ENCODE results near the gene ZFHX3.

The ZFHX3 gene

DNA sequence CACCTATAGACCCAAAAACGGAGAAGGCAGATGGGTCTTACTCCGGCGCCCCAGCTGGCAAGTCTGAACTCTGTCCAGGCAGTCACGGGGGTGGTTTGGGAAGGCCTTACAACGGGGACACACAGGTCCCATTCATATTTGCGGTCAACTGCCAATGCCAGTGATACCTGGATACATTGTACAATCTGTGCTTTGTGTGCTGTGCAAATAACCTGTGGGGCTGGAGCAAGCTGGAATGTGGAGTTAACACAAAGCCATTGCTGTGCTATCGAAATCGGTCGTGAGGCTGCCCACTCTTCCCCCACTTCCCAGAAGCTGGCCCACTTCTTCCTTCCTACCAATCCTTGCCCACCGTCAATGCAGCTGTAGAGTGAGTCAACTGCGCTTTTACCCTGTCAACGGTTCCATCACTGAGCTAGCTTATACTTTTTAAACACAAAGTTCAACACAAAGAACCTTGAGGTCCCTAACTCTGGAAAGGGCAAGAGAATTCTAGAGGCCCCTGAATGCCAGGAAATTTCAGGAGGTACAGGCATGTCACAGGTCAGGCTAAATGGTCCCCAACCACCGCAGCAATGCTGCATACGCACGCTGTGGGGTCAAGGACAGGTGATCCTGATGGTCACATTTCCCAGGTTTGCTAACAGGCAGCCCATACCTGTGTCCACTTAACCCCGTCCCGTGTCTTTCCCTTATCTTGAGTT, 122.8 kb downstream of the ZFHX3 start:
- DNase-seq = peak; percentile 25 to 28

DNA sequence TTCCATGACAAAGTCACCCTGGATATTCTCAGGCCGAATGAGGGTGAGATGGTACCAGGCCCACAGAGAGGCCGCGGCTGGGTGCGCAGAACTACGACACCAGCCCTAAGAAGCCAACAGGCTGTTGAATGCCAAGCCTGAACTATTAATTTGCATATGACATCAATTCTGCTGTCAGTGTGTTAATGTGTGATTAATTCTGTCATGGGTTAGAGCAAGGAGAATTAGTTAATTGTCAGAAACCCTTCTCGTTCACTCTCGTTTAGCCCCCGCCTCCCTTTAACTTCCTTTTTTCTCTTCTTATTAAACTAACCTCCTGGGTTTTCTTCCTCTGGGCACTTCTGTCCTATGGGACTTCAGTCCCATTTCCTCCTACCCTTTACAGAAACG, 123.4 kb downstream of the ZFHX3 start:
- peak; percentile 68 to 73 for DNase-seq

DNA sequence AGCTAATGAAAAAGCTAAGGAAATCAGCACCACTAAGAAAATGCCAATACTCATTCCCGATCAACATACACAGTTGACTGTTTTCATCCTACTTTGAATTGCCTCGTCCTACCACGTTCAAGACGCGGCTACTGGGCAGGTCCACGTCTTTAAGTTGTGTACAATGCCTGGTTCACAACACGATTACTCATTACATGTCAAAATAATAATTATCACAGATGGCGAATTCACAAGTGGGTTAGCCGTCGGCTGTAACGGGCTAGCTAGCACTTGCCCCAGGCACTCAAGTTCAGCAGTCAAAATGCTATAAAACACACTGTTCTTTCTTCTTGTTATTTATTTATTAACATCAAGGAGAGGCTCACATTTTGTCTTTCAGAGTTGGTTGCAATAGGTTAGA, 124.2 kb downstream of the ZFHX3 start:
- no peak for DNase-seq

DNA sequence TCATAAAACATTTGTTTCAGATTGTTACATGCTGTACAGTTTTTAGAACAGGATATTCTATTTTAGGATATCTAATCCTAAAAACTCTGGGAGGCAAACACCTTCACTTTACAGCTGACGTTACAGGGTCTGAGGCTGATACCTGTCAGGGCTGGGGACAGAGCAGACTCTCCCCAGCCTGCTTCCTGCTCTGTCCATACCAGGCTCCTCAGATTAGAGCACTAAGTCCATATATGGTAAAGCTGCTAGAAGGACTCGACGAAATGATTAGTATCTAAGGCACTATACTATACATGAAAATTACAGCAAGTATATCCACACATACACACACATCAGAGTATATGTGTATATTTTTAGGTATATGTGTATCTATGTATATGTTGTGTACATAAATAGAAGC, 125.2 kb downstream of the ZFHX3 start:
- DNase-seq = no peak

DNA sequence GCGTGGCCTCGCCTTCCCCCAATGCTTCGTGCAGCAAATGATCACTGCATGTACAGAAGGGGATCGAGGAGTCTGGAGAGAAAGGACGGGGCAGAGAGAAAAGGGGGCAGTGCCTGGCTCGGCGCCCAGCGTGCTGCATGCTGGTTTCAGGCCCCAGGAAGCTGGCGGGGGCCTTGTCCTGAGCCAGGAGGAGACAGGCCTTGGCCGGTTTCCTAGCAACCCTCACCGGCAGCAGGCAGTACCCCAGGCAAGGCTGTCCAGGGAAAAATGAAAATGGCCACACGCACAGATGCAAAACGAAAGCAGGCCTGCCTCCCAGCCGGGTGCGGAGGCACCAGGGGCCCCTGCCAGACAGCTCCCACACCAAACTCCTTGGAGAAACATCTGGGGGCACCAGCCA, 126.3 kb downstream of the ZFHX3 start:
- DNase-seq = no peak

DNA sequence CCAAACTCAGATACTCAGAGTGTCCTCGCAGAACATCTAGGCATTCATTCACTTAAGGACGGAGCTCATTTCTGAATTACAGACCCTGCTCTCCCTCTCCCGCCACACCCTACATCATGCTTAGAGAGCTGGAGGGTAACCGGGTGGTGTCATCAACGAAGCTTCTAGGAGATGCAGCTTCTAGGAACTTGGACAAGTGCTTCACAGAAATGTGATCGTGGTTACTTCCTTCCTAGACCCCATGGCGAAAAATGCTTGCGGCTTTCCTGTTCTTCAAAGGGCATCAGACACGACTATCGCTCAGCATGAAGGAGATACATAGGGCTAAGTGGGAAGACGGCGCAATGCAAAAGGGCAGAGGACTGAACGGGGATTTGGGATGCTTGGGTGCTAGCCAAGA, 126.8 kb downstream of the ZFHX3 start:
- DNase-seq = peak in 1 of 2 donors; percentile 60

DNA sequence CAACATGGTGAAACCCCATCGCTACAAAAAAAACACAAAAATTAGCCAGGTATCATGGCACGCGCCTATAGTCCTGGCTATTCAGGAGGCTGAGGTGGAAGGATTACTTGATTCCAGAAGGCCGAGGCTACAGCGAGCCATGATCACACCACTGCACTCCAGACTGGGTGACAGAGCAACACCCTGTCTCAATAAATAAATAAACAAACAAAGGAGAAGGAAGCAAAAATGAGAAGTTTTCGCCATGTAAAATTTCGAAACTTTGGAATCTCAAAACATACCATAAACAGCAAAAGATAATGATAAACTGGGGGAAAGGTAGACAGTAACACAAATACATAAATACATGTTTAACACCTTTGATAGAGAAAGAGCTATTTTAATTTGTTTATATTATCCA, 130.9 kb downstream of the ZFHX3 start:
- peak; percentile 59 to 73 for DNase-seq

DNA sequence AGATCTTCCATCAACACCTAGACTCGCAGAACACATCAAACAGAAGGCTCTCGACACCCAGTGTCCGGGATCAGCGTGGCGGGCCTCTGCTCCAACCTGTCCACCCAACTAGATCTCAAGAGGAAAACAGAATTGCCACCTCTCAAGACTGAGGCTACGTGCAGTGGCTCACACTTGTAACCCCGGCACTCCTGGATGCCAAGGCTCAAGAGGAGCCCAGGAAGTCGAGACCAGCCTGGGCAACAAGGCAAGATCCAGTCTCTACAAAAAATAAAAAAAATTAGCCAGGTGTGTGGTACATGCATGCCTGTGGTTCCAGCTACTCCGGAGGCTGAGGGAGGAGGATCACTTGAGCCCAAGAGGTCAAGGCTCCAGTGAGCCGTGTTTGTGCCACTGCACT, 132.6 kb downstream of the ZFHX3 start:
- no peak for DNase-seq

DNA sequence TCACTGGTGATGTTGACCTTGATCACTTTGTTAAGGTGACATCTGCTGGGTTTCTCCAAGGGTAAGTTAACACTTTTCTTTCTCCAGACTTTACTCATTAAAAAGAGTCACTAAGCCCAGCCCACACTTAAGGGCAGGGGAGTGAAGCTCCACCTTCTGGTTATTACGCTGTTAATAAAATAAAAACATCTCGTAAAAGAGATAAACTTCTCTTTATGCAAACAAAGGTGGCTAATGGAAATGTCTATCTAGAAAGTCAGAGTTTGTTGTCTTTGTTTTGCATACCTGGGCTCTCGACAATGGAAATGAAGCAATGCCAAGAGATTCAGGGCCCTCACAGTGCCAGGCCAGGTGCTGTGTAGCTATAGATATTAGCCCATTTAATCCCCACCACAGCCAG, 134.4 kb downstream of the ZFHX3 start:
- DNase-seq = no peak

DNA sequence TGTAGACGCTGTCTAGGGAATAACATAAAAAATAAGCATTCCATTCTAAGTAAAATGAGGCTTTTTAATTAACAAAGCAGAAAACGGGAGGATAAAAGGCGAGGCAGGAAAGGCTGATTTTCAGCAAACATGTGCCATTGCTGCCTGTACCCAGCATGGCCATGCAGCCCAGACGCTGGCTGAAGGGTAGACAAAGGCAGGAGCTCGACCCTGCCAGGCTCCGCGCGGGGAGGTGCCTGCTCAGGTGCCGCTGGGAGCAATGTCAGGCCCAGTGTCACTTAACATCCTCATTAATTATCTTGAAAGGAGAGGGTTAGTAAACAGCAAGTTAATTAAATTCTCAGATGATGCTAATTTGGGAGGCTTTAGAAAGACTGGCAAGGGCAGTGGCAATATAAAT, 136.0 kb downstream of the ZFHX3 start:
- no peak for DNase-seq

DNA sequence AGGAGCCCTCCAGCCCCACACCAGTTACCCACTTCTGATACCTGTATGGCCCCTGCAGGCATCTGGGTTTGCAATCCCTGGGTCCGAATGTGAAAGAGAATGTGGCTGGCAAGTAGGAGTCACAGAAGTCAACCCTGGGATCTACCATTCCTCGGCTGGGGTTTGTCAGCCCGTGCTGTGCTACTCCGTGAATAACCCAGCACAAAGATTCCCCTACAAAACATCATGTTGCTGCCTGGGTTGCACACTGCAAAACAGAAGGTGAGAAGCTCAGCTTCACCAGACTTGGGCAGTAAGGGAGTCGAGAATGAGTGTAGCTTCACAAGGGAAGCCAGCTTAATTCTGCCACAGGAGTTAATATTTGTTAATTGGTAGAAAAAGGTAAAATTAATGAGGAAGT, 137.1 kb downstream of the ZFHX3 start:
- no peak for DNase-seq

DNA sequence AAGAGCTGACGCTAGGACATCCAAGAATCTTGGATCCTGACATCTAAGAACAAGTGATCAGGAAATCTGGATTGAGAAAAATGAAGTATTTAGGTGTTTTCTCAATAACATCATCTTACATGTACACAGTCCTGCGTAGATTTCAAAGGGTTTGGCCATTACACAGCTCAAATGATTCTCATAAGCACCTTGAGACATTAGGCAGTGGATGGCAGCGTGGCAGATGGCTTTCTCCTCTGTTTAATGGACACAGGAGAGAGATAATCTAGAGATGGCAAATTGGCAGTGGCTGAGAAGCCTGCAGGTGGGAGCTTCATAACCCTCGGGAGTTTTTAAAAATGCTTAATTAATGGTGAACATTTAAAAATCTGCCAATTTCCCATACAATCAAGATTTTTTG, 137.5 kb downstream of the ZFHX3 start:
- no peak for DNase-seq

DNA sequence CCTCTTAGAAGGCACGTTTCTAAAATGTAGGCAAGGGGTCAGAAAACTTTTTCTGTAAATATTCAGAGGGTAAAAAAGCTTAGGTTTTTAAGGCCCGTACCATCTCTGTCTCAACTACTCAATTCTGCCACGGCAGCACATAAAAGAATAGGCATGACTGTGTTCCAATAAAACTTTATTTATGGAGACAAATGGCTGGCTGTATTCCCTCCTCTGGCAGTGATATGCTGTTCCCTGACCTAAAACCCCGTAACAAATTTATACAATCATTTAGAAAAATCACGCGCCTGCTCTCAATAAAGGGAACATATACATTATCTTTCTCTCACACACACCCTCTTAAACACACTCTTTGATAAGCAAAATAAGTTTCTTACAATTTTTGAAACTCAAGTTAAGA, 138.7 kb downstream of the ZFHX3 start:
- no peak for DNase-seq

DNA sequence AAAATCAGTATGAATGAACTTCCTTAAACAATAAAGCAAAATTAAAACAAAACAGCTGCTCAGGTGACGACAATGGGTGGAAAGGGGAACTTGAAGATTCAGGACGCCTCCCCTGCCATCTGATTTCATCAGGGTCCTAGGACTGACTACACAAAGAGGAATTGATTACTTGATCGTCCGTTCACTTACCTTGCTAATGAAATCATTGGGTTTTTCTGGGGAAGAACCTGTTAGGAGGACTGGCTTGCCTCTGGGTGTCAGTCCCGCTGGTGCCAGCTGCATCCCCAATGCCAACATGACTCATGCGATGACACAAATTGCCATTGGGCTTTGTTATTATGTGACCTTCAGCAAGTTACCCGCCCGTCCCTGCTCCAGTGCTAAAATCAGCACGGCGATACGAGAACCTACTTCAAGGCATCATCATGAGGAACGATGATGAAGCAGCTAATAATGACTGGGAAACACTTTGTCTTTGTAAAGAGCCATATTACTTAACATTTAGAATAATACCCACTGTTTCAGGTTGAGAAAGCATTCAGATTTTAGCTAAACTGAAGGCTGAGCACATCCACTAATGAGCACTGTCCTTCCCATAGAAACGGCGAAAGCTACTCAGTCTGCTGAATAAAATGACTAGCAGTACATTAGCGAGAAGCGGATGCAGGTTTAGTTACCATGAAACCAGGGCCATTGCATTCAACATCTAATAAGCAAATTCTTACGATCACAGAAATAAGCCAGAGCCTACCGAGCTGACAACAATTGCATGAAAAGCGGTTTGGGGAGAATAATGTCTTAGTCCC, 139.4 kb downstream of the ZFHX3 start:
- DNase-seq = peak; percentile 65 to 88

DNA sequence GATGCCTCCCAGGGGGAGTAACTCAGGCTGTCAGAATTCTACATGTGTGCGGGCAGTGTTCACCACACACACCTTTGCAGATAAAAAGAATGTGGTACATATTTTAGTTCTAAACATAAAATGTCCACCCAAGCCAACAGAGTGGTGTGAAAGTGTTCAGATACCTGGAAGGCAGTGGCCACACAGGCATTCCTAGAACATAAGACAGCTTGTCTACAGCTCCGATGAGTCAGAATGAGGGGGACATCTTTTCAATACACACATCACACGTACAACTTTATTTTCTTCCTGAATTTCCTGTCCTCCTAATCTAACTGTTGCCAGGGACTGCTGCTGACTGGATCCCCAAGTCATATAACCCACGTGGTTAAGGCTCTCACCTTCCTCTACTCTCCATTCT, 142.3 kb downstream of the ZFHX3 start:
- no peak for DNase-seq

DNA sequence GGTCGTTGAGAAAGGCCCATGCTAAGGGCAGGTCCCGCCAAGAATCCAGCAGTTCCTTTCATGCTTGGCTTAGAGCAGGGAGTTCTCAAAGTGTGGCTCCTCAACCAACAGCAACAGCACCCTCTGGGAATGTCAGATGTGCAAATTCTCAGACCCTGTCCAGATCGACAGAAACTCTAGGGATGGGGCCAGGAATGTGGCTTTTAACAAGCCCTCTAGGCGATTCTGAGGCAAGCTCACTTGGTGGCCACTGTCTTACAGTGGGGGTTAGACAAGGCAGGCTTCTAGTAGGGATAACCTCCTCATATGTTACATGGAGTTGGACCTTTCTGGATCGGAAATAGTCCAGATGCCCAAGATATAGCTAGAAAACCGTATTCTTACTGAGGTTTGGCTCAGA, 144.8 kb downstream of the ZFHX3 start:
- no peak for DNase-seq

DNA sequence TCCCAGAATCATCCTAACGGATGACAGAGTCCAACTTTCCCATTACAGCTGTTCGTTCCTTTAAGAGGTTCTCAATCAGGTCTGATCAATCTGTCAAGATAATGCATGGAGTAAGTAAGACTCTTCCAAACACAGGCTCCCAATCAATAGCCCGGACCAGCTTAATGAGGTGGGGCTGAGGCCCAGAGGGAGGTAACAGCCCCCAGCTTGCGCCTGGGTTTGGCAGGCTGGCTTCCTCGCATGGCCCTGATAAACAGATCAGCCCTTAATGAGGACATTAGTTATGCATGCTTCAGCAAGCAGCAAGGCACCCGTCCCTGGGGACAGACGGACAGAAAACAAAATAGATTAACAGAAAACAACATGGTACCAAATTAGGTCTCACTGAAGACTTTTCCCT, 145.7 kb downstream of the ZFHX3 start:
- DNase-seq = no peak

DNA sequence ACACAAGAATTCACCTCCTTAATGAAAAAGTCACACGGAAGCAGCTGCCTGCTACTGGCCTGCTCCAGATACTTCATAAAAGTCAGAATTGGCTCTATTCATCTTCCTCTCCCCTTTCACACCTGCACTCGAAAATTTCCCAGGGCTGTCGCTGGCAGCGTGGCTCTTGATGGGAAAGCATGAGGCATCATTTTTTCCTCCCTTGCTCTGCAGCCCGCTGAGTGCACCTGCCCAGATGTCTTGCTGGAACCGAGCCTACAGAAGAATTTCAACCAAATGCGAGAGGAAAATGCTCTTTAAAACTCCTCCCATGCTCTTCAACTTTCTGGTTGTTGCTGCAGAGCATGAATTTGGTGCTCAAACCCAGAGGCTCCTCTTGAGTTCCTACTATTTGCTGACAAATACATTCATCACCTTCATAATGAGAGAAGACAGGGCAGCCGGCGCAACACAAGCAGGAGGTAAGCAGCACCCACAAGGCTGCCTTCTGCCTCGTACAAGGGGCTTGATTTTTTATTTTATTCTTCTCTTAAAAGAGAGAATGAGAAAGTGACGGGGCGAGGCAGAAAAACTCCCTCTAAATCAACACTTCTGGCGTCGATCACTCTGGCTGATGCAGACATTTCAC, 146.8 kb downstream of the ZFHX3 start:
- DNase-seq = no peak

DNA sequence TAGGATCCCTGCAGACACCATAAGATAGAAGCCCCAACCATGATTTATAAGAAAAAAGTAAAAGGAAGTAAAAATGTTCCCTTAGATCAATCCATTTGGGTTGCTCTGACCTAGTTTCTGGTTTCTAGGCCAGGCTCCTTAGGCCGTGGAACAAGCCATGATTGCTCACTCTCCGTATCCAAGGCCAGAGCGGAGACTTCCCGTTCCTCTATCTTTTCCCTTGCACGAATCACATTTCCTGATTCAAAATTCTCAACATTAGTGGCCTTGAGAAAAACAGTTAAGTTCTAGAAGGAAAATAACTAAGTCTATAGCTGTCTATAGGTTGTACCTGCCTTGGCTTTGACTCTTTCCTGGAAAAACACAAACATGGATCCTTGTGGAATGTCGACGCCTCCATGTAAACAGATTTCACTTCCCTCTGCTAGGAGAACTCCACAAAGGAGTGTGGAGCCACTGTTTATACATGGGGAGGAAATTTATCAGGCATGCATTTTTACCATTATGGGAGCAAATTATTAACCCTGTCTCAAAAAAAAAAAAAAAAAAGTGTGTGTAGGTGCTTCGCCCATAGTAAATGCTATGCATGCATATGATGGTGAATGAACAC, 149.6 kb downstream of the ZFHX3 start:
- DNase-seq = peak; percentile 11 to 23

DNA sequence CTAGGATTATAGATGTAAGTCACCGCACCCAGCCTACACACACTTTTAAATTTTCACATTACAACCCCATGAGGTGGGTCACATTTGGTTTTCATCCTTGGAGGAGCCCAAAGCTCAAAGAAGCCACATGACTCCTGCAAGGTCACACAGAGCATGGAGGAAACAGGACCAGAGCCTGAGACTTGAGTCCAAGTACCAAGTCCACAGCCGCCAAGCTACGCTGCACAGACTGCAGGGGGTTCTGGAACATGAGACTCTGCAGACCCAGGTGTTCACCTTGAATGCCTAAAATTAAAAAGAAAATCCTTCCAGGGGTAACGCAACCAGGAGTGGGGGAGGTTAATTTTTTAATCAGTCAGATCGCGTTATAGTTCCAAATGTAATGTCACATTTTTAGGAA, 150.2 kb downstream of the ZFHX3 start:
- no peak for DNase-seq

DNA sequence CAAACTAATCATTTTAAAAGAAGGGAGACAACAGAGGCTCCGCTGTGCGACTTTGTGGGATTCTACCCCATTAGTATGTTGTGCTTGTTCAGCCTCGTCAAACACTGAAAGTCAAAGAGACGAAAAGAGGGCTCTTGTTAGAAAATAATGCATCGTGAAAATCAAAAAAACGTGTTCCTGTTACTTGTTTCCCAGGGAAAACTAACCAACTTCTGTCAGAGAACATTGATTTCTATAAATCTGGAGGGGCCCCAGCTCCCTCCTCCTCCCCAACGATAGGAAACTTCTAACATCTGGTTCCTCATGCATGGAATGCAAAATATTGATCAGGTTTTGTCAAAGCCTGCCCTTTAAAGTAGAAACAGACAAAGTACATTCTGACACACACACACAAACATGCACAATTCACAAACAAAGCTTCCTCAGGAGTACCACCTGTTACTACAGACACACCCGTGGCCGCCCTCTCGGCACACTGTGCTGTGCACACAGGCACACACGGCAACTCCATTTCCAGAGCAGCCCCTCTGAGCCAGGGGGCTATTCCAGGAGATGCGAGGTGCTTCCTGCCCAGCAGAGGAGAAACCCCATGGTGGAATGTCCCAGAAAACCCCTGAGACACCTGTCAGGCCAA, 151.3 kb downstream of the ZFHX3 start:
- DNase-seq = no peak

DNA sequence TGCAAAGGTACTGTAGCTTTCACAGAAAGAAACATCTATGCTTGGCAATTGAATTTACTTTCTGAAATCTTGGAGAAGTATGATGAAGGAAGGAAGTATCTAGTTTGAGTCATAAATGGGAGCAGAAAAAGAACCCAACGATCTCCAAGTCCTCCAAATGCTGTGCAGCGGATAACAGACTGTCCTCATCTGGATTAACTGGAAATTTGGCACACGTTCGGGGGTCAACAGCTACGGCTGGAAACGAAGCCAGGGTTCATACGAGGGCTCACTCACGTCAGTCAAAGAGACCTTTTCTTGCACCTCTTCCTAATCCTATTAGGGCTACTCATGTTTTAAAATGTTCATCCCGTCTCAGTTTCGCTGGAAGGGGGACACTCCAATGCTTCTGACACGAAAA, 152.0 kb downstream of the ZFHX3 start:
- no peak for DNase-seq
